Measurements from ENCODE around the gene DGCR2. TPM values are rescaled to one million over a fixed set of nuclear protein-coding genes. Genes with fewer than 3 reads are reported as not detected.

The DGCR2 gene
- total RNA-seq, 2 experiments from 2014 or later = 31.9 to 35.5 TPM

GRCh38 chr22:19070397-19071169, 51.6 kb downstream of the DGCR2 start:
- Mint-ChIP-seq H3K27me3 (no peaks in the 10 kb centered on the region), H3K36me3 (ENCODE audit: low read depth) (peaks cover 85% of the 10 kb centered on the region), H3K27ac (no peak overlapping the region)

GRCh38 chr22:19069451-19069850, 52.8 kb downstream of the DGCR2 start:
- Histone ChIP-seq H3K27ac (ENCODE audit: low read depth in 1 of 2, low read length in 2 of 2) (no peak overlapping the region), H3K9me3 (ENCODE audit: control insufficient read depth in 1 of 2, insufficient read depth in 1 of 2, low read length in 2 of 2) (no peaks in the 10 kb centered on the region), H3K4me3 (ENCODE audit: low read length) (no peak overlapping the region), H3K36me3 (ENCODE audit: insufficient read depth, low read length) (peaks cover 82% of the 10 kb centered on the region), H3K4me1 (ENCODE audit: insufficient read depth, low read length) (no peaks in the 10 kb centered on the region), H3K27me3 (ENCODE audit: control insufficient read depth in 1 of 2, insufficient read depth in 2 of 2, low read length in 2 of 2) (no peaks in the 10 kb centered on the region)
- TF ChIP-seq, protein P1, sequence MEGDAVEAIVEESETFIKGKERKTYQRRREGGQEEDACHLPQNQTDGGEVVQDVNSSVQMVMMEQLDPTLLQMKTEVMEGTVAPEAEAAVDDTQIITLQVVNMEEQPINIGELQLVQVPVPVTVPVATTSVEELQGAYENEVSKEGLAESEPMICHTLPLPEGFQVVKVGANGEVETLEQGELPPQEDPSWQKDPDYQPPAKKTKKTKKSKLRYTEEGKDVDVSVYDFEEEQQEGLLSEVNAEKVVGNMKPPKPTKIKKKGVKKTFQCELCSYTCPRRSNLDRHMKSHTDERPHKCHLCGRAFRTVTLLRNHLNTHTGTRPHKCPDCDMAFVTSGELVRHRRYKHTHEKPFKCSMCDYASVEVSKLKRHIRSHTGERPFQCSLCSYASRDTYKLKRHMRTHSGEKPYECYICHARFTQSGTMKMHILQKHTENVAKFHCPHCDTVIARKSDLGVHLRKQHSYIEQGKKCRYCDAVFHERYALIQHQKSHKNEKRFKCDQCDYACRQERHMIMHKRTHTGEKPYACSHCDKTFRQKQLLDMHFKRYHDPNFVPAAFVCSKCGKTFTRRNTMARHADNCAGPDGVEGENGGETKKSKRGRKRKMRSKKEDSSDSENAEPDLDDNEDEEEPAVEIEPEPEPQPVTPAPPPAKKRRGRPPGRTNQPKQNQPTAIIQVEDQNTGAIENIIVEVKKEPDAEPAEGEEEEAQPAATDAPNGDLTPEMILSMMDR (IDR thresholded peaks at IDR 0.05) = no peak
- Mint-ChIP-seq H3K4me1 (ENCODE audit: low read depth) (peaks cover 11% of the 10 kb centered on the region), H3K9me3 (no peaks in the 10 kb centered on the region), H3K27me3 (no peaks in the 10 kb centered on the region), H3K36me3 (ENCODE audit: low read depth) (peaks cover 88% of the 10 kb centered on the region), H3K4me3 (no peak overlapping the region), H3K27ac (no peak overlapping the region)
- DNase-seq (no peak), ATAC-seq (ENCODE audit: poor library complexity) (no peak)
- POLR2A ChIA-PET = no interaction called here
- CTCF ChIA-PET = no interaction called here
- intact Hi-C loops (cut with DNase I, micrococcal nuclease) = no loop called here

More at GRCh38 chr22:19070397-19071169, 51.6 kb downstream of the DGCR2 start:
- Histone ChIP-seq H3K4me1 (ENCODE audit: insufficient read depth, low read length) (no peaks in the 10 kb centered on the region), H3K36me3 (ENCODE audit: insufficient read depth, low read length) (peaks cover 70% of the 10 kb centered on the region), H3K27me3 (ENCODE audit: control insufficient read depth in 1 of 2, insufficient read depth in 2 of 2, low read length in 2 of 2) (no peaks in the 10 kb centered on the region), H3K9me3 (ENCODE audit: control insufficient read depth in 1 of 2, insufficient read depth in 1 of 2, low read length in 2 of 2) (no peaks in the 10 kb centered on the region), H3K27ac (ENCODE audit: low read depth in 1 of 2, low read length in 2 of 2) (no peak overlapping the region), H3K4me3 (ENCODE audit: low read length) (no peak overlapping the region)
- DNase-seq = no peak
- Mint-ChIP-seq H3K4me1 (ENCODE audit: low read depth) (peaks cover 15% of the 10 kb centered on the region), H3K4me3 (no peak overlapping the region), H3K9me3 (no peaks in the 10 kb centered on the region)
- CTCF ChIA-PET = no interaction called here
- TF ChIP-seq, protein P1 (IDR thresholded peaks at IDR 0.05) = no peak
- POLR2A ChIA-PET = no interaction called here
- intact Hi-C loops (cut with DNase I, micrococcal nuclease) = no loop called here
- no peak for ATAC-seq (ENCODE audit: poor library complexity)

GRCh38 chr22:19068784-19069271, 53.4 kb downstream of the DGCR2 start:
- no peak for ATAC-seq (ENCODE audit: poor library complexity)
- intact Hi-C loops (cut with DNase I, micrococcal nuclease) = no loop called here
- H3K4me1 Mint-ChIP-seq (ENCODE audit: low read depth) = peaks cover 10% of the 10 kb centered on the region
- Histone ChIP-seq H3K36me3 (ENCODE audit: insufficient read depth, low read length) (peaks cover 88% of the 10 kb centered on the region), H3K4me1 (ENCODE audit: insufficient read depth, low read length) (no peaks in the 10 kb centered on the region), H3K9me3 (ENCODE audit: control insufficient read depth in 1 of 2, insufficient read depth in 1 of 2, low read length in 2 of 2) (no peaks in the 10 kb centered on the region), H3K27me3 (ENCODE audit: control insufficient read depth in 1 of 2, insufficient read depth in 2 of 2, low read length in 2 of 2) (no peaks in the 10 kb centered on the region), H3K27ac (ENCODE audit: low read depth in 1 of 2, low read length in 2 of 2) (no peak overlapping the region), H3K4me3 (ENCODE audit: low read length) (no peak overlapping the region)
- H3K27me3 Mint-ChIP-seq = no peaks in the 10 kb centered on the region
- no peaks in the 10 kb centered on the region for H3K9me3 Mint-ChIP-seq
- no peak overlapping the region for H3K27ac Mint-ChIP-seq
- H3K36me3 Mint-ChIP-seq (ENCODE audit: low read depth) = peaks cover 89% of the 10 kb centered on the region
- POLR2A ChIA-PET = no interaction called here
- no peak overlapping the region for H3K4me3 Mint-ChIP-seq
- CTCF ChIA-PET = no interaction called here
- DNase-seq = no peak
- TF ChIP-seq, protein P1 (IDR thresholded peaks at IDR 0.05) = no peak
